Neural cell (in vitro differentiated cells): ENCODE measurements around the gene MYO1D. TPM values are rescaled to one million over a fixed set of nuclear protein-coding genes. Genes with fewer than 3 reads are reported as not detected.

Experiments
- H2AFZ ChIP-seq: fragments of 200-600, 300-800 bp; sonication (generic), shearing (Covaris generic); 2 replicates; pipeline ENCODE4 v1.6.0; 2014; ENCODE audit warnings: low read depth, mild to moderate bottlenecking, antibody characterized with exemption, low read length, moderate library complexity
- H3F3A ChIP-seq: fragments of 200-600 bp; shearing (Covaris generic); 2 replicates; pipeline ENCODE4 v1.6.1; 2016; ENCODE audit warnings: mild to moderate bottlenecking, moderate library complexity, mixed read lengths, antibody characterized with exemption, low read length; ENCODE audit not compliant: insufficient read depth, poor library complexity, severe bottlenecking
- H3K27ac ChIP-seq: fragments of 200-600, 300-800 bp; sonication (generic), shearing (Covaris generic); 2 replicates; pipeline ENCODE4 v1.5.1; 2014; ENCODE audit warnings: mild to moderate bottlenecking, low read length, moderate library complexity
- H3K27me3 ChIP-seq: fragments of 300-800, 200-600 bp; sonication (generic), shearing (Covaris generic); 2 replicates; pipeline ENCODE4 v1.6.0; 2014; ENCODE audit warnings: mild to moderate bottlenecking, low read depth, low read length, moderate library complexity; ENCODE audit not compliant: insufficient read depth
- H3K36me3 ChIP-seq: fragments of 300-800, 200-600 bp; sonication (generic), shearing (Covaris generic); 2 replicates; pipeline ENCODE4 v1.5.1; 2014; ENCODE audit warnings: mild to moderate bottlenecking, antibody characterized with exemption, low read length, moderate library complexity; ENCODE audit not compliant: insufficient read depth
- H3K4me2 ChIP-seq: fragments of 300-800, 200-600 bp; sonication (generic), shearing (Covaris generic); 2 replicates; pipeline ENCODE4 v1.6.0; 2014; ENCODE audit warnings: mild to moderate bottlenecking, low read length
- H3K4me3 ChIP-seq: fragments of 300-800, 200-600 bp; sonication (generic), shearing (Covaris generic); 2 replicates; pipeline ENCODE4 v1.5.1; 2014; ENCODE audit warnings: mild to moderate bottlenecking, low read length, moderate library complexity
- H3K79me2 ChIP-seq: fragments of 200-600 bp; shearing (Covaris generic); replicated peaks from 2 replicates; pipeline ENCODE4 v1.6.0; 2014; ENCODE audit warnings: mild to moderate bottlenecking, low read length, moderate library complexity; ENCODE audit not compliant: insufficient read depth
- H3K9ac ChIP-seq: fragments of 300-800, 200-600 bp; sonication (generic), shearing (Covaris generic); 2 replicates; pipeline ENCODE4 v1.6.1; 2016; ENCODE audit warnings: mild to moderate bottlenecking, low read length, mixed read lengths
- H3K9me2 ChIP-seq: fragments of 200-600 bp; shearing (Covaris generic); 2 replicates; pipeline ENCODE4 v1.6.1; 2016; ENCODE audit warnings: mild to moderate bottlenecking, low read length, mixed read lengths; ENCODE audit not compliant: insufficient read depth
- H3K9me3 ChIP-seq: fragments of 200-600, 300-800 bp; sonication (generic), shearing (Covaris generic); 2 replicates; pipeline ENCODE4 v1.6.1; 2016; ENCODE audit warnings: mild to moderate bottlenecking, mixed run types, low read length, moderate library complexity, mixed read lengths
- H4K20me1 ChIP-seq: fragments of 200-600 bp; shearing (Covaris generic); 2 replicates; pipeline ENCODE4 v1.6.1; 2016; ENCODE audit warnings: mild to moderate bottlenecking, mixed run types; ENCODE audit not compliant: insufficient read depth
- CTCF ChIP-seq: fragments of 450-650 bp; IDR thresholded peaks from 2 replicates; pipeline ENCODE4 v1.5.1; 2014; ENCODE audit warnings: antibody characterized with exemption, mild to moderate bottlenecking, moderate library complexity; ENCODE audit not compliant: poor library complexity, severe bottlenecking
- EP300 ChIP-seq: fragments of 450-650 bp; conservative IDR thresholded peaks from 2 replicates; pipeline ENCODE4 v1.6.1; 2014; ENCODE audit warnings: antibody characterized with exemption, mild to moderate bottlenecking, moderate library complexity; ENCODE audit not compliant: poor library complexity, severe bottlenecking
- EZH2 ChIP-seq: fragments of 200-600, 300-800 bp; shearing (Covaris generic), sonication (generic); IDR thresholded peaks from 2 replicates; pipeline ENCODE4 v1.6.1; 2014; ENCODE audit warnings: antibody characterized with exemption, low read length, borderline replicate concordance, mild to moderate bottlenecking; ENCODE audit not compliant: insufficient read depth, poor library complexity, severe bottlenecking
- MXI1 ChIP-seq: fragments of 450-650 bp; conservative IDR thresholded peaks from 2 replicates; pipeline ENCODE4 v1.6.1; 2014; ENCODE audit warnings: antibody characterized with exemption, mild to moderate bottlenecking; ENCODE audit not compliant: poor library complexity, severe bottlenecking
- POLR2AphosphoS5 ChIP-seq: IDR thresholded peaks from 2 replicates; pipeline ENCODE4 v1.6.1; 2012
- RAD21 ChIP-seq: fragments of 450-650 bp; conservative IDR thresholded peaks from 2 replicates; pipeline ENCODE4 v1.6.1; 2014; ENCODE audit warnings: antibody characterized with exemption, mild to moderate bottlenecking, moderate library complexity
- SMC3 ChIP-seq: fragments of 450-650 bp; conservative IDR thresholded peaks from 2 replicates; pipeline ENCODE4 v1.6.1; 2014; ENCODE audit warnings: antibody characterized with exemption, mild to moderate bottlenecking, moderate library complexity; ENCODE audit not compliant: poor library complexity
- TAF1 ChIP-seq: IDR thresholded peaks from 2 replicates; pipeline ENCODE4 v1.6.1; 2012; ENCODE audit warnings: low read depth
- polyA plus RNA-seq: library from polyadenylated mRNA; depleted of rRNA; stranded (reverse); fragments of >200 nt; gene quantifications from 2 replicates; pipeline ENCODE4 v1.2.3, GENCODE V29; 2014
- TF ChIP-seq, protein P1 (sequence below): IDR thresholded peaks from 2 replicates; pipeline ENCODE4 v1.6.1; 2012; ENCODE audit warnings: borderline replicate concordance

MYO1D gene
- polyA plus RNA-seq, 1 donor from 2014 or later, result 10.7 TPM

DNA sequence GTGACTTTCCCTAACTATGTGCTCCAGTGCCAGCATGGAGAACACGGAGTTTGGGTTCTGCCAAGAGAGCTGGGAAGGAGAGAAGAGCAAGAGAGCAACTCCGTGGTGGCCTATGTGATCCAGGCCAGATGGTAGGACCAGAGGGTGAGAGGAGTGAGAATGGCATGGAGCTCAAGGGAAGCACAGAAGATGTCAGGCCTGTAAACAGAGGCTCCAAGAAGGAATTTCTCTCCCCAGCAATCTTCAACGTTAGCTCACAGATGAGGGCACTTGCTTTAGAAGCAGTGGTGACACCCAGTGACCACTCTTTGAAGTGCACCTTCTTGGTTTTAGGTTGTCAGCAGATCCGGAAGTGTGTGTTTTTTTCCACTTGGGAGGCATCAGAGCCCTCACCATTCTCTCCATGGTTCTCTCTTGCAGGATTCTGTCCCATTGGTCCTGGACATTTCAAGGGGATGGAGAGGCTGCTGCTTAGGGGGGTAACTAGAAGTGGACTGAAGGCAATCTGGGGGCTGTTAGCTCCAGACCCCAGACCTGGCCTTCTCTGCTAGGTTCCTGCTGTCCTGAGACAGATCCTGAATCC is 33.0 kb upstream of the MYO1D start:
- Histone ChIP-seq H3K36me3 (no peaks in the 10 kb centered on the region), H3K9me2 (no peaks in the 10 kb centered on the region), H3F3A (no peaks in the 10 kb centered on the region), H3K27ac (no peak overlapping the region), H3K4me3 (no peak overlapping the region), H3K4me2 (no peak overlapping the region), H4K20me1 (no peaks in the 10 kb centered on the region), H3K27me3 (no peaks in the 10 kb centered on the region), H2AFZ (no peak overlapping the region), H3K79me2 (no peaks in the 10 kb centered on the region), H3K9ac (no peak overlapping the region), H3K9me3 (no peaks in the 10 kb centered on the region)
- no peak for TF ChIP-seq TAF1
- TF ChIP-seq SMC3, result peak; percentile 74
- no peak for TF ChIP-seq EP300
- peak; percentile 70 for TF ChIP-seq RAD21
- TF ChIP-seq CTCF, result peak; percentile 73

DNA sequence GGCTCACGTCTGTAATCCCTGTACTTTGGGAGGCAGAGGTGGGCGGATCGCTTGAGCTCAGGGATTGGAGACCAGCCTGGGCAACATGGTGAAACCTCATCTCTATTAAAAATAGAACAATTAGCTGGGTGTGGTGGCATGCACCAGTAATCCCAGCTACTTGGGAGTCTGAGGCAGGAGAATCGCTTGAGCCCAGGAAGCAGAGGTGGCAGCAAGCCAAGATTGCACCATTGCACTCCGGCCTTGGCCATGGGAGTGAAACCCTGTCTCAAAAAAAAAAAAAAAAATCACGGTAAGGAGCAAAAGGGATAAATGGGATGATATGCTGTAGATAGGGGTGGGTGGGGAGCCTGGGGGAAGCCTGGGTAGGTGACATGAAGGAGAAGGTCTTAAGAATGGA is 30.7 kb upstream of the MYO1D start:
- Histone ChIP-seq H3K9me2 (no peaks in the 10 kb centered on the region), H4K20me1 (no peaks in the 10 kb centered on the region), H3K27ac (no peak overlapping the region)

More for the DNA sequence above, 30.7 kb upstream of the MYO1D start:
- Histone ChIP-seq H3K79me2 (no peaks in the 10 kb centered on the region), H3K4me3 (no peak overlapping the region), H3K9me3 (no peaks in the 10 kb centered on the region), H3K9ac (no peak overlapping the region), H3K36me3 (no peaks in the 10 kb centered on the region), H3K4me2 (no peak overlapping the region), H3F3A (no peaks in the 10 kb centered on the region), H3K27me3 (no peaks in the 10 kb centered on the region), H2AFZ (no peak overlapping the region)
- TF ChIP-seq POLR2AphosphoS5, result no peak
- no peak for TF ChIP-seq MXI1
- TF ChIP-seq, protein P1, sequence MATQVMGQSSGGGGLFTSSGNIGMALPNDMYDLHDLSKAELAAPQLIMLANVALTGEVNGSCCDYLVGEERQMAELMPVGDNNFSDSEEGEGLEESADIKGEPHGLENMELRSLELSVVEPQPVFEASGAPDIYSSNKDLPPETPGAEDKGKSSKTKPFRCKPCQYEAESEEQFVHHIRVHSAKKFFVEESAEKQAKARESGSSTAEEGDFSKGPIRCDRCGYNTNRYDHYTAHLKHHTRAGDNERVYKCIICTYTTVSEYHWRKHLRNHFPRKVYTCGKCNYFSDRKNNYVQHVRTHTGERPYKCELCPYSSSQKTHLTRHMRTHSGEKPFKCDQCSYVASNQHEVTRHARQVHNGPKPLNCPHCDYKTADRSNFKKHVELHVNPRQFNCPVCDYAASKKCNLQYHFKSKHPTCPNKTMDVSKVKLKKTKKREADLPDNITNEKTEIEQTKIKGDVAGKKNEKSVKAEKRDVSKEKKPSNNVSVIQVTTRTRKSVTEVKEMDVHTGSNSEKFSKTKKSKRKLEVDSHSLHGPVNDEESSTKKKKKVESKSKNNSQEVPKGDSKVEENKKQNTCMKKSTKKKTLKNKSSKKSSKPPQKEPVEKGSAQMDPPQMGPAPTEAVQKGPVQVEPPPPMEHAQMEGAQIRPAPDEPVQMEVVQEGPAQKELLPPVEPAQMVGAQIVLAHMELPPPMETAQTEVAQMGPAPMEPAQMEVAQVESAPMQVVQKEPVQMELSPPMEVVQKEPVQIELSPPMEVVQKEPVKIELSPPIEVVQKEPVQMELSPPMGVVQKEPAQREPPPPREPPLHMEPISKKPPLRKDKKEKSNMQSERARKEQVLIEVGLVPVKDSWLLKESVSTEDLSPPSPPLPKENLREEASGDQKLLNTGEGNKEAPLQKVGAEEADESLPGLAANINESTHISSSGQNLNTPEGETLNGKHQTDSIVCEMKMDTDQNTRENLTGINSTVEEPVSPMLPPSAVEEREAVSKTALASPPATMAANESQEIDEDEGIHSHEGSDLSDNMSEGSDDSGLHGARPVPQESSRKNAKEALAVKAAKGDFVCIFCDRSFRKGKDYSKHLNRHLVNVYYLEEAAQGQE, result no peak
- TF ChIP-seq EP300, result no peak
- no peak for TF ChIP-seq SMC3
- no peak for TF ChIP-seq EZH2
